Measurements from ENCODE around the gene CHAMP1.

DNA sequence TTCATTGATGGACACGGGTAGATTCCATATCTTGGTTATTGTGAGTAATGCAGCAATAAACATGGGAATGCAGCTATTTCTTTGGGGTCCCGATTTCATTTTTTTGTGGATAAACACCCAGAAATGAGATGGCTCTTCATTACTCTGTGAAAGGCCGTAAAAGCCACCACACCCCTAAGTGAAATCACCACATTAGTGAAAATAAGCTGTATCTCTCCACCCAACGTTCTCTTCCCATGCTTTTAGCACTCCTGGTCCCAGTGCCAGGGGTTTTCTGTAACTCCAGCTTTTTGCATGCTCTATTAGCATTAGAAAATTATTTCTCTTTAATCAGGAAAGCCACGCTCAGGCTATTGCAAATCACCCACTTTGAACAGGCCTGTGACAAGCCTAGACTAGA is 15.8 kb downstream of the CHAMP1 start:
- TF ChIP-seq, protein P1, sequence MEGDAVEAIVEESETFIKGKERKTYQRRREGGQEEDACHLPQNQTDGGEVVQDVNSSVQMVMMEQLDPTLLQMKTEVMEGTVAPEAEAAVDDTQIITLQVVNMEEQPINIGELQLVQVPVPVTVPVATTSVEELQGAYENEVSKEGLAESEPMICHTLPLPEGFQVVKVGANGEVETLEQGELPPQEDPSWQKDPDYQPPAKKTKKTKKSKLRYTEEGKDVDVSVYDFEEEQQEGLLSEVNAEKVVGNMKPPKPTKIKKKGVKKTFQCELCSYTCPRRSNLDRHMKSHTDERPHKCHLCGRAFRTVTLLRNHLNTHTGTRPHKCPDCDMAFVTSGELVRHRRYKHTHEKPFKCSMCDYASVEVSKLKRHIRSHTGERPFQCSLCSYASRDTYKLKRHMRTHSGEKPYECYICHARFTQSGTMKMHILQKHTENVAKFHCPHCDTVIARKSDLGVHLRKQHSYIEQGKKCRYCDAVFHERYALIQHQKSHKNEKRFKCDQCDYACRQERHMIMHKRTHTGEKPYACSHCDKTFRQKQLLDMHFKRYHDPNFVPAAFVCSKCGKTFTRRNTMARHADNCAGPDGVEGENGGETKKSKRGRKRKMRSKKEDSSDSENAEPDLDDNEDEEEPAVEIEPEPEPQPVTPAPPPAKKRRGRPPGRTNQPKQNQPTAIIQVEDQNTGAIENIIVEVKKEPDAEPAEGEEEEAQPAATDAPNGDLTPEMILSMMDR (IDR thresholded peaks at IDR 0.05), result no peak
- TF ChIP-seq POLR2A (IDR thresholded peaks at IDR 0.05) (no peak), POLR2AphosphoS5 (IDR thresholded peaks at IDR 0.05) (no peak), EP300 (IDR thresholded peaks at IDR 0.05) (no peak)

Data from upper lobe of left lung (tissue), 4 donors.